T47D (cell line): ENCODE results near the gene PHACTR3.

Experiments used
- DNase-seq, 2 experiments: peaks; one replicate each; pipeline versions ENCODE4 v3.0.0 to v3.0.0-alpha.2; 2011 to 2012; ENCODE audit warnings: low read depth in 1 of 2, low spot score in 1 of 2
- JUND ChIP-seq: IDR thresholded peaks from 2 replicates; pipeline ENCODE4 v1.6.1; 2012; ENCODE audit warnings: low read depth
- in situ Hi-C: cut with HindIII; loops from 2 replicates; pipeline ENCODE4 v1.10.0; 2016; ENCODE audit warnings: low sequenced_read_pairs, low pct_unique_long_range_greater_than_20kb

PHACTR3 gene

DNA sequence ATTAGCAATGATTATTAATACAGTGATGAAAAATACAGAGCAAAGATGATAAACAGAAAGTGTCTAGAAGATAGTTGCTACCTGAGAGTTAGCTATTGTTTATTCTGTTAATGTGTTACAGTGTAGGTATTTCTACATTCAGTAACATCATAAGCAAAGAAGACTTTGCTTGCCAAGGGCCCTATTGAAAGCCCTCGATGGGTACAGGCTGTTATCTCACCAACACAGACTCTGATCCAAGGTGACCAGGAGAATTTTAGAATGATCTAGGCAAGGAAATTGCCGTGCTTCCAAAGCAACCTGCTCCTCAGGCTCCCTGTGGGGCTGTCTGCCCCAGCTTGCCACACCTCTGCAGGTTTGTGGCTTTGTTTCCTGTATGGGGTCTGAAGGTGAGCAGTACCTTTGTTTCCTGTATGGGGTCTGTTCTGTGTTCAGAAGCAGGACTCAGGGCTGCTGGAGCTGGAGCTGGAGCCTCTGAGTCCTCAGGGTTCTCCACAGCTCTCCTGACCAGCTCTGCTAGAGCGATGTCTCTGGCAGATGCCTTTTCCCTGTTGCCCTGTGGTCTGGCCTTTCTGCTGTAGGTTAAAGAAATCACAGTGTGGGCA lies 32.5 kb downstream of the PHACTR3 start:
- in situ Hi-C loops = no loop called here
- DNase-seq = no peak
- TF ChIP-seq JUND = no peak

GRCh38 chr20:59640267-59640666 lies 35.9 kb downstream of the PHACTR3 start:
- in situ Hi-C loops = no loop called here
- DNase-seq = no peak
- TF ChIP-seq JUND = no peak

- in situ Hi-C loops = no loop called here
- TF ChIP-seq JUND = no peak
- DNase-seq = no peak
Measured at GRCh38 chr20:59643615-59644061, 39.3 kb downstream of the PHACTR3 start.

- no peak for DNase-seq
- no peak for TF ChIP-seq JUND
- in situ Hi-C loops = no loop called here
Measured at GRCh38 chr20:59644371-59644939, 40.1 kb downstream of the PHACTR3 start.

- in situ Hi-C loops = no loop called here
- no peak for DNase-seq
- TF ChIP-seq JUND = no peak
Measured at GRCh38 chr20:59645271-59645670, 40.9 kb downstream of the PHACTR3 start.

DNA sequence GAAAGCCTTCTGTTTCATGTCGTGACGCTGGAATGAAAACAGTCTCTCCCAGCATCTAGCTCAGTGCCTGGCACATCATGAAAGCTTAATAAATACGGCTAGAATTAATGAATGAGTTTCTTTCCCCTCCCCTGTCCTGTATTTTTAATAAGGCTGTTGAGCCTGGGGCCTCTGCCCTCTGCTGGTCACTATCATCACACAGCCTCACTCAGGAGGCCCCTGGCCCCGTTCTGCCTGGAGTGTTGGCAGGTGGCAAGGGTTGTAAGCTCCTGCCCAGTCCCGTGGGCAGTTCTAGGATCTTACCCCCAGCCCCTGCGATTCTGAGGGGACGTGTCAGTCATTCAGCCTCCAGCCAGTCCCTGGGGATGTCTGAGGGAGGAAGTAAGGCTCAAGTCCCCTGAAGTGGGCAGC lies 41.4 kb downstream of the PHACTR3 start:
- in situ Hi-C loops = no loop called here
- no peak for TF ChIP-seq JUND
- DNase-seq = peak in 1 of 2 experiments; percentile 23

GRCh38 chr20:59646487-59646886 lies 42.1 kb downstream of the PHACTR3 start:
- no peak for DNase-seq
- in situ Hi-C loops = no loop called here
- no peak for TF ChIP-seq JUND

DNA sequence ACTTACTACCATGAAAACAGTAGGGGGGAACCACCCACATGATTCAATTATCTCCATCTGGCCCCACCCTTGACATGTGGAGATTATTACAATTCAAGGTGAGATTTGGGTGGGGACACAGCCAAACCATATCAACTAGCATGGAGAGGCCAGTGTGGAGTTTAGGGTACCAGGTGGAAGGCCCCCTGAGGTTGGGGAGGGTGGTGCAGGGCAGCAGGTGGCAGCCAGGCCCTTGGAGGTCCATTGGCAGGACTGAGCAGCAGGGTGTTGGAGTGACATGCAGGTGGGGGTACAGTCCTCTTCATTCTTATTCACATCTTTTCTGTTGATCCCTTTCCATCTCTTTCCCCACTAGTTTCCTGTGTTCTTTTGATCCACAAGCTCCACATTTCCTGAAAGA lies 42.9 kb downstream of the PHACTR3 start:
- no peak for DNase-seq
- in situ Hi-C loops = no loop called here
- TF ChIP-seq JUND = no peak

- in situ Hi-C loops = no loop called here
- TF ChIP-seq JUND = no peak
- DNase-seq = no peak
Measured at GRCh38 chr20:59648466-59649070, 44.2 kb downstream of the PHACTR3 start.

DNA sequence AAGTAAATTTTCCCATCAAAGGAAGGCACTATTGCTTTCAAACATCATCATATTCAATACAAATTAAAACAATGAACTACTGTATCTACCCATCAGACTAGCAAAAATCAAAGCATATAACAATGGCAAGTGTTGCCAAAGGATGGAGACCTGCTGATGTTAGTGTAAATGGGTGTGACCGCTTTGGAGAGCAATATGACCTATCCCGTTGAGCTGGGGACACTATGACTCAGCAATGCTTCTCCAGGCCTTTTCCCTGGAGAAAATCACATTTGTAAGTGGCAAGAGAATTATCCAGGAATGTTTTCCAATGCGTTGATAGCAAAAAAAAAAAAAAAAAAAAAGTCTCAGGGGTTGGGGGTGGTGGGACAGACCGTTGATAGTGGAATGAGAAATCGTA lies 46.1 kb downstream of the PHACTR3 start:
- in situ Hi-C loops = no loop called here
- no peak for DNase-seq

GRCh38 chr20:59652381-59652780 lies 48.0 kb downstream of the PHACTR3 start:
- in situ Hi-C loops = no loop called here
- no peak for DNase-seq
- no peak for TF ChIP-seq JUND

More for the DNA sequence above, 46.1 kb downstream of the PHACTR3 start:
- TF ChIP-seq JUND = no peak

DNA sequence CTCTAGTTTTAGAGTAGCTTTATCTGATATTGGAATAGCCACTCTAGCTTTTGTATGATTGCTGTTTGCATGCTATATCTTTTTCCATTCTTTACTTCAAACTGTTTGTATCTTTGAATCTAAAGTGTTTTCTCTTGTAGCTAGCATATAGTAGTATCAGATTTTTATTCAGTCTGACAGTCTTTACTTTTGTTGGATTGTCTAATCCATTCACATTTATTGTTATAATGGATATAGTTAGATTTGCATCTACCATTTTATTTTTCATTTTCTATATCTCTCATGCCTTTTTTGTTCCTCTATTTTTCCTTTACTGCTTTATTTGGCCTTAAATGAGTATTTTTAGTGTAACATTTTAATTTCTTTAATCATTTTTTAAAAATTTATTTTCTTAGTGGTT lies 52.1 kb downstream of the PHACTR3 start:
- TF ChIP-seq JUND = no peak
- DNase-seq = no peak
- in situ Hi-C loops = no loop called here

DNA sequence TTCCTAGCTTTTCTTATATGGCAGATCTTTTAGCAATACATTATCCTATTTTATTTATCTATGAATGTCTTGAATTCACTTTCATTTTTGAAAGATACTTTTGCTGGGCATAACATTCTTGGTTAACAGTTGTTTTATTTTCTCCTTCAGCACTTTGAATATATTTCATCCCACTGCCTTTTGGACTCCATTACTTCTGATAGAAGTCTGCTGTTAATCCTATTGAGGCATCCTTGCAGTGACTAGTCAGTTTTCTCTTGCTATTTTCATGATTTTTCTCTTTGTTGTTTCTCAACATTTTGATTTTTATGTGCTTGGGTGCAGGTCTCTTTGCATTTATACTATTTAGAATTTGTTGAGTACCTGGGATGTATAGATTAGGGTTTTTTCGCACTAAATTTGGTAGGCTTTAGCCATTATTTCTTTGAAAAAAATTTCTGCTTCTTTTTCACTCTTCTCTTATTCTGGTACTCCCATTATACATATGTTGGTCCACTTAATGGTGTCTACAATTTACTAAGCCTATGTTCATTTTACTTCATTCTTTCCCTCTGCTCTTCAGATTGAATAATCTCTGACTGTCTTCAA lies 53.2 kb downstream of the PHACTR3 start:
- DNase-seq = no peak
- TF ChIP-seq JUND = no peak
- in situ Hi-C loops = no loop called here
